ENCODE measurements around the gene TCF7.
"Not testable (repeated sequence)": the region's sequence is repeated elsewhere in the genome, so short reads cannot be mapped to it uniquely, and the experiment has no call there.

Gene TCF7

GRCh38 chr5:134146651-134147518, 32.4 kb downstream of the TCF7 start:
- DNase-seq = no peak

GRCh38 chr5:134148316-134148715, 33.8 kb downstream of the TCF7 start:
- no peak for DNase-seq

DNA sequence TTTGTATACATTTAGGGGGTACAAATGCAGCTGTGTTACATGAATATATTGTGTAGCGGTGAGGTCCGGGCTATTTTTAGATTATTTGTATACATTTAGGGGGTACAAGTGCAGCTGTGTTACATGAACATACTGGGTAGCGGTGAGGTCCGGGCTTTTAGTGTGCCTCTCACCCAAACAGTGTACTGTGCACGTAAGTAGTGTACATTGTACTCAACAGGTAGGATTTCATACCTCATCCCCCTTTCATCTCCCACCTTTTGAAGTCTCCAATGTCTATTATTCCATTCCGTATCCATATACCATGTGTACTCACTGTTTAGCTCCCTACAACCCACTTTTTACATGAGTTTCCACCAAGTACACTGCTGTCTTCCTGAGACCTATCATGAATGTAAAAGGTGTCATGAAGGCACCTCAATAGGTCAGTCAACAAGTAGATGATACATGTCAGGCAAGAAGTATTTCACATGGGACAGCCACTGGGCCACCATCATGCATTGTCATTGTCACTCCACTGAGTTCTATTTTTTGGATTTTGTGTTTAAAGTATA, 34.6 kb downstream of the TCF7 start:
- DNase-seq = no peak

DNA sequence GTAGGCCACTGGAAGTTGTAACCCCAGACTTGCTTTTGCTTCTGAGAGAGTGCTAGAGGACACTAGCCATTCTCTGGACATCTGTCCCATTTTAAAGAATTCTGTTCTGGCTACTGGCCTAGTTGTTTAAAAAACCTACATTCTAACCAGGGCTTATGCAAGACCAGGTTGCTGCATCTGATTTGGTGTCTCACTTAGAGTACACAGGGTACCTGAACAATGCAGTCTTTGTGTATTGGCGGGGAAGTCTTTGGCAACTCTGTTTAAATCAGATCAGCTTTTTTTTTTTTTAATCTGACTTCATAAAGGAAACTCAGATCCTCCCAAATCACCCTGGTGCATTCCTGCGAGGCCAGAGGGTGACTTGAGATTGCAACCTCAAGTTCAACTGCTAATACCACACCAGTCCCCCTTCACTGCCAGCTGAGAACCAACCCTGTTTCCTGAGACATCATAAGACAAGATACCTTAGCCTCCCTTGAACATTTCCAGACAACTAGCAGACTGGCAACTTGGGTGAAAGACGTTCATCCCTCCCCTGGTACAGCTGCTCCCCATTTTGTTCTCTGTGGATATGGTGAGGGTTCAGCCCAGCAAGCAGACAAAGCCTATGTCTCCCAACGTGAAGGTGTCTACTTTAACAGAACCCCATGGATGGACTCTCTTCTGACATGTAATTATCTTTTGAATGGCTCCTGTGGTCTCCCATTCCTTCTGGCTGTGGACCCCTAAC, 35.3 kb downstream of the TCF7 start:
- no peak for DNase-seq

- no peak for DNase-seq
Measured at GRCh38 chr5:134151723-134152122, 37.2 kb downstream of the TCF7 start.

GRCh38 chr5:134152173-134152832, 37.8 kb downstream of the TCF7 start:
- not testable (repeated sequence) for DNase-seq

- DNase-seq = no peak
Measured at GRCh38 chr5:134153241-134153640, 38.8 kb downstream of the TCF7 start.

DNA sequence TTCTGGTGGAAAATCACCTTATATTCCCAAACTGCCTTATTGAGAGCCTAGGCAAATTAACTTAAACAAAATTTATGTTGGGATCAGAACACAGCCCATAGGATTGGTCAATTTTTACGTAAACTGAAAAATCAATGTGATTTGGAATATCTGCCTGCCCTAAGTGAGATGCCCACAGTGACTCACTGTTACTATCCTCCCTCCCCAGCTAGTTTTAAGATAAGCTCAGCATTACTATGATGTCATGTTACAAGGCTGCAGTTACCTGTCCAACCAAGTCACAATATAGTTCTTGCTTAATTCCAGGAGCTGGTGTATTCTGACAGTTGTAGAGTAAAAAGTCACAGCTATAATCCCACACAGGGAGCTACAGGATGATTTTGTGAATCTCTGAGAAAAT, 39.2 kb downstream of the TCF7 start:
- DNase-seq = no peak

DNA sequence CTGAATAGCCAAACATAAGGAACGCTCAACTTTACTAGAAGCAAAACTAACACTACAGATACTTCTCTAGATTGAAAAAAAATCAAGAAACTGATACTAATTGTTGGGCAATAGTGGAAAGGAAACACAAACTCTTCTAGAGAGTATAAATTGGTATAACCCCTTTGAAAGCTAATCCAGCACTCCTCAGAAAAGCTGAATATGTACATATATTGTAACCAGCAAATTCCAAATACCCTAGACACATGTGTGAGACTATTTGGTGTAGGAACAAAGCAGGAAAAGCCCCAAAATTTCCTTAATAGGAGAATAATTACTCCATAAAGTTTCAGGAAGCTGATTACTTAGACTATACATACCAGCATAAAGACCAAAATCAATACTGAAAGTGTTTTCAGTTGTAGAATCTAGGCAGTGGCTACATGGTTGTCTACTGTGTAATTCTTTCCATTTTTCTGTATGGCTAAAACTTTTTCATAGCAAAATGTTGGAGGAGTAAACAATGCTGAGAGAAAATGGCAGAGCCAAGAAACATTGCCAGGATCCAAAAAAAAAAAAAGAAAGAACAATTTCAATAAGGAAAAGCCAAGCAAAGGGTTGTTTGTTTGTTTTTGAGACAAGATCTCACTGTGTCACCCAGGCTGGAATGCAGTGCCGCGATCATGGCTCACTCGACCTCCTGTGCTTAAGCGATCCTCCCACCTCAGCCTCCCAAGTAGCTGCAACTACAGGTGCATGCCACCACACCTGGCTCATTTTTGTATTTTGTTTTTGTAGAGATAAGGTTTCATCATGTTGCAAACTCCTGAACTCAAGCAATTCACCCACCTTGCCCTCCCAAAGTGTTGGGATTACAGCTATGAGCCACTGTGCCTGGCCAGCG, 47.3 kb downstream of the TCF7 start:
- no peak for DNase-seq

DNA sequence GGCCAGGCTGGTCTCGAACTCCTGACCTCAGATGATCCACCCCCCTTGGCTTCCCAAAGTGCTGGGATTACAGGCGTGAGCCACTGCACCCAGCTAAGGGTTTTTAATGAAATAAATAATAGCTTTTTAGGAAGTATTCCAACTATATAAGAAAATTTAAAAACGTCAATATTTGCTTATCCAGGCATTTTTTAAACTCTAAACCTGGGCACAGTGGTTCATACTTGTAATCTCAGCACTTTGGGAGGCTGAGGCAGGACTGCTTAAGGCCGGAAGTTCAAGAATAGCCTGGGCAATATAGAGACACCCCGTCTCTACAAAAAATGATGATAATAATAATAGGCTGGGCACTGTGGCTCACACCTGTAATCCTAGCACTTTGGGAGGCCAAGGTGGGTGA, 48.1 kb downstream of the TCF7 start:
- DNase-seq = no peak

GRCh38 chr5:134171972-134172371, 57.5 kb downstream of the TCF7 start:
- DNase-seq = no peak

DNA sequence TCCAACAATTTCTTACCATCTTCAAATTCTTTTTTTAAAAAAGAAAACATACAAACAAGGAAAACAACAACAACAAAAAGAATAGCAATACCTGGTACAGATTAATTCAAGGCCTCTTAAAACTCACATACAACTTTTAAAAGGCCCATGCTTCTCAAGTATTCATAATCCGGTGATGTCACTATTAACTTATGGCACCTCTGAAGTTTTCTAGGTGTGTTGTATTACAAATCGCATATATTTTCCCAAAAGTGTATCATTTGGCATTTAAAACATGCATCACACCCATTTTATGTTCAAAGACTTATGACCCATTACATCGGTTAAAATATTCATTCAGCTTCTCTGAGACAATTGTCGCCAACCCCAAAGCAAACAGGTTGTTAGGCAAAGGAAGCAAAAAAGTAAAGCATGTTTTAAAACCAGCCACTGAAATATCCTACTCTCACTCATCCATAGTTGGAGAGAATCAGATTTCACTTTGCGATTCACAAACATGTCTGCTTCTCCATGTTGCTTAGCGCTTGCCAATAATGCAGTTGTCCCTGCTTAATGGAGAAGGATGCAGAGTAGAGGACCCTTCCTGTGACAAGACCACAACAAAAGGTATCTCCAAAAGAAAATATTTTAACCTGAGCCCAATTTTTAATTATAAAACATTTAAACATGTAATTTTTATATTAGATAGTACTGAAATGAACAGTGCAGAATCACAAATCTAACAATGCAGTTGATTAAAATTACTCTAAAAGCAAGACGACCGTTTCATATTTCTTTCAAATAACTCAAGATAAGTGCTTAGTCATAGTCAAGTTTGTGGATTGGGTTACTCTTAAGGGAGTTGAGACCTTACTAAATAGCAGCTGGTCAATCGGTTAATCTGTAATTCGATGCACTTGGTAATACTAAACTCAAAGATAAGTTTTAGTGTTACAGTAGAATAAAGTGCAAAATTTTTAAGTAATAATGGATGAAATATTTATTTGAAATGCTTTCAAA, 60.7 kb downstream of the TCF7 start:
- no peak for DNase-seq

DNA sequence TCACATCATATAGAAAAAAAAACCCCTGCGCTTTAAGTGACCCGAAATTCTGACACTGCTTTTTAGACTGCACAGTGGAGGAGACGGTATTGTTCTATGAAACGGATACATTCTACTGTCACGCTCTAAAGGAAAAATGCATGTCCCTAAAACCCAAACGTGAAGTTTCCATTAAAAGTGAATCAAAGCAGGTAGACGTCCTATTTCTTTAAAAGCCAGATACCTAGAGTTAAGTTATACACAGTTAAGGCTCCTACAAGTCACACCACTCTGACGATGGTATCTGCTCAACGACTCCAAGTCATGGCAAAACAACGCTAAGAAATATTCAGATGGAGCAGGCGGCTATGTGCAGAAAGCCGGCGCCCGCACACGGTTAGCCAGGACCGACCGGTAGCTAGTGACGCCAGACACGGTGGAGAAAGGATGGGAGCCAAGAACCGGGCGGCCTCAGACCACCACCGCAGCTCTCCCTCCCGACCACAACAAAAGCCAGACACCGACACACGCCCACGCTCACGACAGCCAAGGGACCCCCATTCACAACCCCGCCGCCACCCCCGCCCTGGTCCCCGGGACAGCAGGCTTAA, 61.5 kb downstream of the TCF7 start:
- DNase-seq = no peak

- peak; percentile 42 for DNase-seq
Measured at GRCh38 chr5:134176511-134177368, 62.3 kb downstream of the TCF7 start, which contains the start of gene SKP1. Gene SKP1, minus strand, starts transcription at chr5:134176950. Its CDS starts 2,928 bp downstream, at chr5:134174022.

DNA sequence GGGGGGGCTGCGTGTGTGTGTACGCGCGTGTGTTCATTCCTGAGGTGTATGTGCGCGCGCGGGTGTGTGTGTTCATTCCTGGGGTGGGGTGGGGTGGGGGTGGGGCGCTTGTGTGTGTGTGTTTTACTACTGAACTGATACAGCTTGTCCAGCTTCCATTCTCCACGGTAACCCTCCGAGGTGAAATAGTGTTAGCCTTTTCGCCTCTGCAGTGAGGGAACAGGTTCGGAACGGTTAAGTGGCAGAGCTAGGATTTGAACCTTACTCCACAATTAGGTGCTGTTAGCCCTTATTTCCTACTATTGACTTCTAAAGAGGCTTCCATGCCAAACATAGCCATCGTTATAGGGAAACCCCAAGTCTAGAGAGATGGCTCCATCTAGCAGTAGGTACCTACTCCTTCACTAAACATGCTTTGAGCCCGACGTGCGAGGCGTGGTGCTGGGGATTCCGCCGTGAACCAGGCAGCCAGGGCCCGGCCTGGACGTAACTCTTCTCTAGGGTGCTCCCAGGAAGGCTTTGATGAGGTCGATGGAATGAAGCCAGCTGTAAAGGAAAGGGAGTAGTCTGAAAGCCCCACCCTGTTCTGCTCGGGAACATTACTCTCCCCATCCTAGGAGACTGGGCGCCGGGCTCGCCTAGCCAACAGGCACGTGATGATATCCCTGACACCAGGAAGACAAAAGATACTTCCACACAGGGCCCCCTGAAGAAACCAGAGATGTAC, 63.1 kb downstream of the TCF7 start:
- DNase-seq = peak; percentile 35

GRCh38 chr5:134178096-134178419, 63.6 kb downstream of the TCF7 start:
- no peak for DNase-seq

- no peak for DNase-seq
Measured at GRCh38 chr5:134183481-134183880, 69.0 kb downstream of the TCF7 start.

DNA sequence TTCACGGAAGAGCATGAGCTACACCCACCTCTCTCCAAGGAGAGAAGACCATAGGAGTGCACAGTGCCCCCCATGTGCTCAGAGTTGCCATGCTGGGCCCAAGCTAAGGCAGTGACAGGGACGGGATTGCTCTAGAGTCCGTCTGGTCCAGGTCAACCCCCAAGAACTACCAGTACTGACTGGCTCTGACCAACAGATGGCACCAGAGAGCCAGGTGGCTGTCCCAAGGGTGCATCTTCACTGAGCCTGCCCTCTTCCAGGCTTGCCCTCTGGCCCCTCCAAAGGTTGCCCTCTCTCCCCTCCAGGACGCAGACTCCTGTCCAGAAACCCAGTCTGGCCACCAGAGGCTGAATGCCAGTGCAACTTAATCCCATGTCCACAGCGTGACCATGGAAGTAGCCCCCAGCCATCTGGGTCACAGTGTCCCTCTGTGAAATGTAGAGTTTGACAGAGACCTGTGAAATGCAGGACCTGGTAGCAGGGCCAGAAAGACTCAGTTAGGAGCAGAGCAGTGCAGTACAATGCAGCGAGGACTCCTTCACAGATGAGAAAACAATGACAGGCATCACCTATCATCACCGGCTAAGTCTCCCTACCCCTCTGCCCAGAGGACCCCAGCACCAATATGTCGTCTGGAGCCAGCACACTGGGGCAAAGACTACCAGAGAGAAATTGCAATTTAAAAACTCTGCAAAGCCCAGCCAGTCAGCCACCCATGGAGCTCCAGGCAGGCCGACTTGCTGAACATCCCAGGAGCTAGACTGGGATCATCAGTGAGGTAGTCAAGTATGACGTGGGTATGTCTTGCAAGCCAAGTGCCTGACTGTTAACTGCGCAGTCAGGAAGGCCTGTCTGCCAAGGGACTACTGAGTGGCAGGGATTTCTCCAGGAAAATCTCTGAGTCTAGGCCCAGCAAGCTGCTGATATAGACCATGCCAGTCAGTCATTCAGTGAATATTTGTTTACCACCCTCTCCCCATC, 70.0 kb downstream of the TCF7 start:
- no peak for DNase-seq

All from NCI-H510A (cell line).